Ishikawa (cell line): ENCODE measurements around the gene ABLIM2.

Experiments used
- CEBPB ChIP-seq: IDR thresholded peaks from 2 replicates; pipeline ENCODE4 v1.6.1; 2012
- CREB1 ChIP-seq: IDR thresholded peaks from 2 replicates; pipeline ENCODE4 v1.6.1; 2012; ENCODE audit warnings: low read depth
- EGR1 ChIP-seq: IDR thresholded peaks from 2 replicates; pipeline ENCODE4 v1.6.1; 2012
- EP300 ChIP-seq: IDR thresholded peaks from 2 replicates; pipeline ENCODE4 v1.6.1; 2012; ENCODE audit warnings: borderline replicate concordance
- FOXM1 ChIP-seq: IDR thresholded peaks from 2 replicates; pipeline ENCODE4 v1.6.1; 2012; ENCODE audit warnings: low read depth, borderline replicate concordance
- NFIC ChIP-seq: IDR thresholded peaks from 2 replicates; pipeline ENCODE4 v1.6.1; 2012
- RAD21 ChIP-seq: IDR thresholded peaks from 2 replicates; pipeline ENCODE4 v1.6.1; 2012; ENCODE audit warnings: low read depth
- TAF1 ChIP-seq: IDR thresholded peaks from 2 replicates; pipeline ENCODE4 v1.6.1; 2012; ENCODE audit warnings: low read depth, mild to moderate bottlenecking
- TCF12 ChIP-seq: IDR thresholded peaks from 2 replicates; pipeline ENCODE4 v1.6.1; 2012; ENCODE audit warnings: low read depth
- YY1 ChIP-seq: IDR thresholded peaks from 2 replicates; pipeline ENCODE4 v1.6.1; 2012; ENCODE audit warnings: low read depth
- ZBTB7A ChIP-seq: IDR thresholded peaks from 2 replicates; pipeline ENCODE4 v1.6.1; 2012; ENCODE audit warnings: low read depth
- TF ChIP-seq, protein P1 (sequence below): IDR thresholded peaks from 2 replicates; pipeline ENCODE4 v1.6.1; 2012; ENCODE audit warnings: low read depth, mild to moderate bottlenecking
- TF ChIP-seq, protein P2 (sequence below): IDR thresholded peaks from 2 replicates; pipeline ENCODE4 v1.6.1; 2012
- TF ChIP-seq, protein P3 (sequence below): IDR thresholded peaks from 2 replicates; pipeline ENCODE4 v1.6.1; 2012

DNA sequence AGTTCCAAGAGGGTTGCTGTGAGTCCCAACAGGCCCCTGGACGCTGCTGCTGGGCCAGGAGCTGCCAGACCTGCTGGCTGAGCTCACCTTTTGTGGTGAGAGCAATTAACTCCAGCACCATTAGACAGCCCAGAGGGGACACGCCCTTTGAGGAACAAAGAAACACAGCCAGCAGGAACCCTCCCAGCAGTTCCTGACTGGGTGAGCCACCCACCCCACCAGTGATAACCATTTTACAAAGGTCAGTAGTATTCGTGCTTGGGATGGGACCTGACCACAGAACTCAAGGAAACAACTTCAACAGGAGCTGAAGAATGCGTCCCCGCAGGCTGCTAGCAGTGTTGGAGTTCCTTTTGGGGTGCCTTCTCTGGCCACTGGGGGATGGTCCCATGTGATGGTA is 180.1 kb downstream of the ABLIM2 start:
- TF ChIP-seq RAD21, result peak; percentile 23; the same call in 1 of the 2 replicates
- TF ChIP-seq NFIC, result peak; percentile 67; the same call in 1 of the 2 replicates
- TF ChIP-seq, protein P1, sequence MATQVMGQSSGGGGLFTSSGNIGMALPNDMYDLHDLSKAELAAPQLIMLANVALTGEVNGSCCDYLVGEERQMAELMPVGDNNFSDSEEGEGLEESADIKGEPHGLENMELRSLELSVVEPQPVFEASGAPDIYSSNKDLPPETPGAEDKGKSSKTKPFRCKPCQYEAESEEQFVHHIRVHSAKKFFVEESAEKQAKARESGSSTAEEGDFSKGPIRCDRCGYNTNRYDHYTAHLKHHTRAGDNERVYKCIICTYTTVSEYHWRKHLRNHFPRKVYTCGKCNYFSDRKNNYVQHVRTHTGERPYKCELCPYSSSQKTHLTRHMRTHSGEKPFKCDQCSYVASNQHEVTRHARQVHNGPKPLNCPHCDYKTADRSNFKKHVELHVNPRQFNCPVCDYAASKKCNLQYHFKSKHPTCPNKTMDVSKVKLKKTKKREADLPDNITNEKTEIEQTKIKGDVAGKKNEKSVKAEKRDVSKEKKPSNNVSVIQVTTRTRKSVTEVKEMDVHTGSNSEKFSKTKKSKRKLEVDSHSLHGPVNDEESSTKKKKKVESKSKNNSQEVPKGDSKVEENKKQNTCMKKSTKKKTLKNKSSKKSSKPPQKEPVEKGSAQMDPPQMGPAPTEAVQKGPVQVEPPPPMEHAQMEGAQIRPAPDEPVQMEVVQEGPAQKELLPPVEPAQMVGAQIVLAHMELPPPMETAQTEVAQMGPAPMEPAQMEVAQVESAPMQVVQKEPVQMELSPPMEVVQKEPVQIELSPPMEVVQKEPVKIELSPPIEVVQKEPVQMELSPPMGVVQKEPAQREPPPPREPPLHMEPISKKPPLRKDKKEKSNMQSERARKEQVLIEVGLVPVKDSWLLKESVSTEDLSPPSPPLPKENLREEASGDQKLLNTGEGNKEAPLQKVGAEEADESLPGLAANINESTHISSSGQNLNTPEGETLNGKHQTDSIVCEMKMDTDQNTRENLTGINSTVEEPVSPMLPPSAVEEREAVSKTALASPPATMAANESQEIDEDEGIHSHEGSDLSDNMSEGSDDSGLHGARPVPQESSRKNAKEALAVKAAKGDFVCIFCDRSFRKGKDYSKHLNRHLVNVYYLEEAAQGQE, result no peak
- TF ChIP-seq EGR1, result no peak
- no peak for TF ChIP-seq TAF1
- TF ChIP-seq EP300, result peak; percentile 70; the same call in 1 of the 2 replicates
- TF ChIP-seq TCF12, result peak; percentile 79
- TF ChIP-seq ZBTB7A, result no peak
- TF ChIP-seq, protein P2, sequence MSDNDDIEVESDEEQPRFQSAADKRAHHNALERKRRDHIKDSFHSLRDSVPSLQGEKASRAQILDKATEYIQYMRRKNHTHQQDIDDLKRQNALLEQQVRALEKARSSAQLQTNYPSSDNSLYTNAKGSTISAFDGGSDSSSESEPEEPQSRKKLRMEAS, result peak; percentile 33; the same call in 1 of the 2 replicates
- 0 out of 2 replicates have a peak, but pooled peaks have one; percentile 47 for TF ChIP-seq YY1
- TF ChIP-seq CEBPB, result no peak
- 0 out of 2 replicates have a peak, but pooled peaks have one; percentile 58 for TF ChIP-seq FOXM1
- TF ChIP-seq CREB1, result no peak
- TF ChIP-seq, protein P3, sequence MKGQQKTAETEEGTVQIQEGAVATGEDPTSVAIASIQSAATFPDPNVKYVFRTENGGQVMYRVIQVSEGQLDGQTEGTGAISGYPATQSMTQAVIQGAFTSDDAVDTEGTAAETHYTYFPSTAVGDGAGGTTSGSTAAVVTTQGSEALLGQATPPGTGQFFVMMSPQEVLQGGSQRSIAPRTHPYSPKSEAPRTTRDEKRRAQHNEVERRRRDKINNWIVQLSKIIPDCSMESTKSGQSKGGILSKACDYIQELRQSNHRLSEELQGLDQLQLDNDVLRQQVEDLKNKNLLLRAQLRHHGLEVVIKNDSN, result no peak
